ENCODE measurements around the gene TMEM40.

DNA sequence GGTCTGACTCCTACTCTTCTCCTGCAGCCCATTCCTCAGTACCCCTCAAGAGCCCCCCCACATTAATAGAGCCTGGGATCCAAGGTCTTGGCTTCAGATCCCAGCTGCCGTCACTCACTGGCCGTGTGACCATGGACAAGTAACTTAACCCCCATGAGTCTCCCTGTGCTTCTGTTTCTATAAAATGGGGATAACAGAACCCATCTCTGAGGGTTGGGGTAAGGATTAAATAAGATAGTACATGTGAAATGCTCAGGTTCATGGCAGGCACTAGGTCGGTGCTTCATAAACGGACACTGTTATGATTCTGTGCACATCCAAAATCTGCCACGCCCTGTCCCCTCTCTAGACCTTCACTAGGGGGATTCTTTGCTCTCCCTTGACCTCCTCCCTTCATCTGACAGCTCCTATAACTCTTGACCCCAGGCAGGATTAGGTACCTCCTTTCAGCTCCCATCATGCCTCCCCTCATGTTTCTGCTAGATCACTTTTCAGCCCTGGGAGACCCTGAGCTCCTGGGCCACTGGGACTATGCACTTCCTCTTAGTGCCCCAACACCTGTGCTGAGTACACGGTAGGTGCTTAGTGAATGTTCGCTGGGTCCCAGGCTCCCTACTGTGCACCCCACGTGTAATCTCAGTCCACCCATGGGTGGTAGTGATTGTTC lies 39.0 kb upstream of the TMEM40 start:
- TF ChIP-seq POLR2A (IDR thresholded peaks at IDR 0.05; ENCODE audit: low read length) (no peak), GATA1 (IDR thresholded peaks at IDR 0.05; ENCODE audit: low read depth, low read length) (no peak)

All from erythroblast (primary cell).